GM18870 (cell line): ENCODE measurements around the gene COQ10A.
"Not testable (repeated sequence)": the region's sequence is repeated elsewhere in the genome, so short reads cannot be mapped to it uniquely, and the experiment has no call there.

Experiments used
- ATAC-seq: cut with Tn5 transposase; IDR thresholded peaks from one replicate; pipeline ENCODE4 v1.9.1; 2021; ENCODE audit warnings: moderate library complexity; ENCODE audit not compliant: unreplicated experiment

The COQ10A gene

DNA sequence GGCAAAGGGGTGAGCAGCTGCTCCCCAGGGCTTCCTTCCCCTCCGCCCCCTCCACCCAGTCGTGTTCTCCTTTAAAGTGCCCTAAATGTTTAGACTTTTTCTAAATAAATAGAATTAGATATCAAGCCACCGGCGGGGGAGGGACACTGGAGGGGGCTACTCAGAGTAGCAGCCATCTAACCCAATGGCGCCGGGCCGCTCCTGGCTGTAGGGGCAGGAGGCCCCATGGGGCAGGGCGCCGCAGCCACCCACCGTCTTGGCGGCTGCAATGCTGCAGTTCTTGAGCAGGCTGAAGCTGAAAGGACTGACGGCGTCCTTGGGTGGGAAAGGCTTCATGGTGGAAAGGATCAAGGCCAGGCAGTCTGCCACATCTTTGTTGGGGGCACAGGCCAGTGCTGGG lies 23.8 kb upstream of the COQ10A start:
- no peak for ATAC-seq

DNA sequence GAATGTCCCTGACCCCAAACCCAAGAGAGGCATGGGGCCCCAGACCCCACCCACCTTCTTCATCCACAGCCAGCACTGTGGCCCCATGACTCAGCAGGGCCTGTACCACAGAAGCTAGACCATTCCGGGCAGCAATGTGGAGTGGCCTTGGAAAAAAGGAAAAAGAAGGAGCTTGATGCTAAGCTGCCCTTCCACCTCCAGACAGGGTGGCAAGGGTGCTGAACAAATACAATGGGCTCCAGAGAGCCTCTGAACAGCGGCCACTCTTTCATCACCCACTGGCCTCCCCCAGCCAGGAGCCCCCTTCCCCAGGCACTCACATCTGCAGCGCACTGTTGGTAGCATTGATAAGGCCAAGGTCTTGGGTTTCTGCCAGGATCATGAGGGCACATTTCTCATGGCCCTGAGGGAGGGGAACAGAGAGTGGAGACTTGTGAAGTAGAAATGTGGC lies 23.0 kb upstream of the COQ10A start:
- no peak for ATAC-seq

DNA sequence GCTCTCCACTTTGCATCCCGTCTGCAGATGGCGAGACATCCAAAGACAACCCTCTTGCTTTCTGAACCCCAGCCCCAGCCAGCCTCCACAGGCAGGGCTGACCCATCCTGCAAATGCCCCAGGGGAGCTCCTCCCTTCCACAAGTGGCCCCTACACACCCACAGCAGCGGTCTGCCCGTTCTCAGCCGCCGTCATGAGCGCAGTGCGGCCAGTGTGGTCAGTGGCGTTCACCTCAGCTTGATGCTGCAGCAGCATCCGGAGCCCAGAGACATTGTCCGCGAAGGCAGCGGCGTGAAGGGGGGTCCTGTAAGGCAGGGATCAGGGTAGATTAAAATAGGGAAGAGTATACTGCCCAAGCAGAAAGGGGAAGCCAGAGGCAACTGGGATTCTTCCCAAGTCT lies 22.2 kb upstream of the COQ10A start:
- ATAC-seq, result no peak

DNA sequence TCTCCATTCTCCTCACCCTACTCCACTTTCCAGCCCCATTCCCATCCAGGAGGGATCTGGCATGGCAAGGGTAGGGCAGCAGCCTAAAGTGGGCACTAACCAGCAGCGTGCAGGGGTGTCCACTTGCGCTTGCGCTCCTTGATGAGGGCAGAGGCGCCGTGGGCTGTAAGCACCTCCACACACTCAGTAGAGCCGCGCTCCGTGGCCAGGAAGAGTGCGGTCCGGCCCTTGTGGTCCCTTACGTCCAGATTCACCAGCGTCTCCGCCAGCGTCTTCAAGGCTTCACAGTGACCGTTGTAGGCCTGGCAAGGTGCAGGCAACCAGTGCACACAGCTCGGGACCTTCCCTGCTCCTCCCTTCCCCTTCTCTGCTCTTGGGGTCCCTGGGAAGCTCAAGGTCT lies 18.8 kb upstream of the COQ10A start:
- no peak for ATAC-seq

DNA sequence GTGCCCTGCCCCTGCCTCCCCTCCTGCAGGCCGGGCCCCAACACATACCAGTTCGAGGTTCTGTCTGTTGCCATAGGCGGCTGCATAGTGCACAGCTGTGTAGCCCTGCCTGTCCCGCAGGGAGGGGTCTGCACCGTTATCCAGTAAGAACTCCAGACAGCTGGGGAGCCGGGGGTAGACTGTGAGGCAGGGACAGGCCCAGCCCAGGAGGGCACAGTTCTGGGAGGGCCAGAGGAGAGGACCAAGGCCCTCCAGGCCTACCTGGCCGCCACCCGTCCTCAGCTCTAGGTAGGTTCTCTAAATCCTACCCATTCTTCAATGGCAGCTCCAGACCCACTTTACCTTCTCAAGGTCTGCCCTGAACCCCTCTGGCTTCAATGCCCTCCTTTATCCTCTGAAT lies 18.0 kb upstream of the COQ10A start:
- ATAC-seq, result no peak

DNA sequence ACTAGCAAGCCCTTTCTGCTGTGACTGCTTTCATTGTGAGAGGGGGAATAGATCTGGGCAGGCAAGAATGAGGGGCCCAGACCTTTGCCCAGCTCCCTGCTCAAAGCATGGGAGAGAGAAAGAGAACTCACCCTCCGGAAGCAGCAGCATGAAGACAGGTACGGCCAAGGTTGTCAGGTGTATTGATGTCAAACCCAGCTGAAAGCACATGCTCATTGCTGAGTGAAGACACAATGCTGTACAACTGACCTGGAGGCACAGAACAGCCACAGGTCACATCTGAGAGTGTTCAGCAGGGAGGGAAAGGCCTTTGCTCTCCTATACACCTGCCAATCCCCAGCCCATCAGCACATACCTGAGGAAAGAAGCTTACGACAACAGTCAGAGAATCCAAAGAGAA lies 14.1 kb upstream of the COQ10A start:
- ATAC-seq, result no peak

DNA sequence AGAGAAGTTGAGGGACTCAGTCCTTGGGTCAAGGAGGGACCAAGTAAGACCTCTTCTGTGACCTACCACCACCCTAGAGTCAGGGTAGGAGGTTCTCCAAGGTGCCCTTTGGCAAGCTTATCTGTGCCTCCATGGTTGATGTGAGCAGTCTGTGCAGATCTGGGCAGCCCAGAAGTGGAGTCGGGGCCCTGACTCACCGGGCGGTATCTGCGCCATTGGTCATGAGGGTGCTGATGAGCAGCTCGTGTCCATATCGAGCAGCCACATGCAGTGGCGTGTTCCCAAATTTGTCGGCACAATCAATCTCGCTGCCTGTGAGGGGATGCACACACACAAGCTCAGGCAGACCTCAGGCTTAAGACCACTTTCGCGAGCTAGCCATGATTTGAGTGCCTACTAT lies 13.7 kb upstream of the COQ10A start:
- no peak for ATAC-seq

DNA sequence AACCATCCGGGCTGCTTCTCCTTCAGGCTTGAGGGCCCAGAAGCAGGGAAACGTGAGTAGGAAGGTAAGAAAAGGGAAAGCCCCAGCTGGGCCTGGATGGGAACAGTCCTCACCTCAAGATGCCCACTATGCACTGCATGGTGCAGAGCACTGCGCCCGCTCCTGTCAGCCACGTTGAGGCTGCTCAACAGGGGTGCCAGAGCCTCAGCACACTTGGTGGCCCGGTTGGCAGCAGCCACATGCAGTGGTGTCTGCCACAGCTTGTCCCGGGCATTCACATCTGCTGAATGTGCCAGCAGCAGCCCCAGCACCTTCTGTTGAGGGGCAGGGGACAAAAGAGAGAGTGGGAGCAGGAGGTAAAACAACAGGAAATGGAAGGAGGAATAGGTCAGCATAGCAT lies 11.1 kb upstream of the COQ10A start:
- ATAC-seq, result no peak

DNA sequence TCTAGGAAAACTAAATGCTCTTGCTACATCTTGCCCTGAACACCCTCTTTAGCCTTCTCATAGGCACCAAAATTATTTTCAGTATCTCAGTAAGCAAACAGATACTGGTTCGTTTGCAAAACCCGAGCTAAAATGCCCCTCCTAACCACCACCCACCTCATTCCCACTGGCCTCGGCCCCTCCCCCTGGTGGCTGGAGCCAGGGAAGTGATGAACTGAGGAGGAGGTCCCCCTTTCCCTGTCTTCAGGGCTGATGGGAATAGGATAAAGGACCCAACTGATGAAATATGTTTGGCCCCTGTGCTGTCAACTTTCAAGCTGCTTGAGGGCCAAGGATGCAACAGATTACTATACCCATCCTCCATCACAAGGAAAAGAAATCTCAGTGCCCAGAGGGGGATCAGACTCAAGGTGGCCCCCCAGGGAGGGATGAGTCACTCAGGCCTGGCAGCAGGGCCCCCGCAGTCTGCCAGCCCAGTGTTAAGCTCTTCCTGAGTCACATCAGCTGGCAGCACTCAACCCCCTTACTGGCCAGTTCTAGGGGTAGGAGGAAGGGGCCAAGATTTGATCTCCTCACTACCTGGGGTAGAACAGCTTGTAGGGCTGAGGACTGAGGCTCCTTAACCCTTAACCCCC lies 10.3 kb upstream of the COQ10A start:
- ATAC-seq, result no peak

DNA sequence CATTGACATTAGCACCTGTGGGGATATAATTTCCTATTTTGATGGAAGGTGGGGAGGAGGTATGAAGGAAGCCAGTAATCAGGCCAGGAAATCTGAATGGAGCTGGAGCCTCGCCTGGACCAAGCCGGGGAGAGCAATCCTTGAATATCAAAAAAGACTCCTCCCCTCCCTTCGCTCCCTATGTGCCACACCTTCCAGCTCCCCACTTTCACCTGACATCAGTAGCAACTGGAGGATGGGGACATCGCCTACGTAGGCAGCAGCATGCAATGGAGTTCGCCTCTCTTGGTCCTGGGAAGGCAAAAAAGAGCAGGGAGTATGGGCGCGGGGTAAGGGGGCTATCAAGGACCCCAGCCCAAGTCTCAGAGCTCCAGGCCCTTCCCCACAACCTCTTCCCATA lies 9.7 kb upstream of the COQ10A start:
- ATAC-seq, result no peak

DNA sequence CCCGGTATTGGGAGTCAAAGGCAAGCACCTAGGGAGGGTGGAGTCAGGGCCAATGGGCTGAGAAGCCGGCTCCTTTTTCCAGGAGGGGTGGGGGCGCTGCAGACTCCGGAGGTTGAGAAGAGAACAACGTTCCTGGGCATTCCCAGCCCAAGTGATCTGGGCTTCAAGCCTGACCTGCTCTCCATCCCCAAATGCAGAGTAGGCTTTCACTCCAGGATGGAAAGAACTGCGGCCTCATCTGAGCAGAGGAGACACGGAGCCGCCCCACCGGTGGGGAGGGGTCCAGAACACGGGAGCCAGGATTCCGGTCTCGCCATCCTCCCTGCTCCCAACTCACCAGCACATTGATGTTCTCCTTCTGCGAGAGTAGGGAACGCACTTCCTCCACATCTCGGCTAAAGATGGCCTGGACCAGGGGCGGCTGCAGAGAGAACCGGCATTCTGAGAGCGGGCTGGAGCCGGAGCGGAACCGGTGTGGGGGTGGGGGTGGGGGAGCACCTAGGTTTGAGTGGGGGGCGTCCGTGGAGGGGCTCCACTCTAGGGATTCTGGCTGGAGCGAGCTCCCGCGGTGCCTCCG lies 9.2 kb upstream of the COQ10A start:
- ATAC-seq, result no peak

DNA sequence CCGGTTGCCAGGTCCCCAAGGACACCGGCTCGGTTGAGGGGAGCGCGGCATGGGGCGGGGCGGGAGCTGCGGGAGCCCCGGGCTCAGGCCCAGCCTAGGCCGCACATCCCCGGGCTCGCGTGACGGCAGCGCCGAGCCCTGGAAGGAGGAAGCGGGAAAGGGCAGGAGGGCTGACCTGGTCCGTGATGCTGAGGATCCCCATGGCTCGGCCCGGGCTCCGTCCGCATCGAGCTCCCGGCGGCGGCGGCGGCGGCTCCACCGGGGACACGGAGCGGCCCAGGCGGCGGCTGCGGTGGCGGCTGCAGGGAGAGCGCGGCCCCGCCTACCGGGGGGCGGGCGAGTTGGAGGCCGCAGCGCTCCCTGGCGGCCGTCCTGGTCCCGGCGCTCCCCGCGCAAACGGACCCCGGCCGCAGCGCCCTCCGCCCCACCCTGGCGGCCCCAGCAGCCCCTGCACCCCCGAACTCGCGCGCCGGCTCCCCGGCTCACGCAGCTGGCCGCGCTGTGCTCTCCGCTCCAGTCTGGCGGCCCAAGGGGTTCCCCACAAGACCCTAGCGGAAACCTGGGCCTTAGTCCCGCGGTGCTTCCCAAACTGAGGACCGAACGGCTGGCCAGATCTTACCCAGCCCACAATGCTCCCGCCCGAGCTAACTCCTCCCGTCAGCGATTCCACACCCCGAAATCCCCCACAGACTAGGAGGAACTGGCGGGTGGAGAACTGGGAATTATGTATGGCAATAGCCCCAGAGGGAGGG lies 8.5 kb upstream of the COQ10A start, which contains the start of gene ANKRD52:
TSS of gene ANKRD52 (minus strand) at position 317 of the 752 bp plus-strand sequence. CDS start at position 202, 115 bp downstream.
- peak; percentile 62 for ATAC-seq

DNA sequence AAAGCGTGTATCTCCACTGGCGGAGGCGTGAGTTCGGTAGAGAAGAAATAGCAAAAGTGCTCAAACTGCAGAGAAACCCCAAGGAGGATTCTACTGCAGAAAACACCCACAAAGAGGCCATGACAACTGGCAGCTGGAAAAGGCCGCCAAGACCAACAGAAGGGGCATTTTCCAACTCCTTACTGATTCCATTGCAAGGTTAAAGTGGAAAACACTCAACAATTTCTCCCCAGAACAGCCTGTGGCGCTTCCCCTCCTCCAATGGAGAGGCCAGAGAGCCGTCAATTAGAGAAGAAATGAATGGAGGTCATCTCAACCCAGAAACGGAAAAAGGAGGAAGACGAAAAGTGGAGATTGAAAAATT lies 7.9 kb upstream of the COQ10A start:
- no peak for ATAC-seq

DNA sequence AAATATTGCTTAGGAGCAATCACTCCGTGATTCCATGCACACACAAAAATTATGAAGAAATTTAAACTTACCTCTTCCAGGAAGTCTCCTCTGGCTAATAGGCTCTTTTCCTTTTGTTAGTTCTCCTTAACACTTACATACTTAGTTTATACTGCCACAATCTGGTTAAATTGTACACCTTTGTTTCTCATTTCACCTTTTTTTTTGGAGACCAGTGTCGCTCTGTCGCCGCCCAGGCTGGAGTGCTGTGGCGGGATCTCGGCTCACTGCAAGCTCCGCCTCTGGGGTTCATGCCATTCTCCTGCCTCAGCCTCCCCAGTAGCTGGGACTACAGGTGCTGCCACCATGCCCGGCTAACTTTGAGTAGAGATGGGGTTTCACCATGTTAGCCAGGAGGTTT lies 6.4 kb upstream of the COQ10A start:
- ATAC-seq, result no peak

DNA sequence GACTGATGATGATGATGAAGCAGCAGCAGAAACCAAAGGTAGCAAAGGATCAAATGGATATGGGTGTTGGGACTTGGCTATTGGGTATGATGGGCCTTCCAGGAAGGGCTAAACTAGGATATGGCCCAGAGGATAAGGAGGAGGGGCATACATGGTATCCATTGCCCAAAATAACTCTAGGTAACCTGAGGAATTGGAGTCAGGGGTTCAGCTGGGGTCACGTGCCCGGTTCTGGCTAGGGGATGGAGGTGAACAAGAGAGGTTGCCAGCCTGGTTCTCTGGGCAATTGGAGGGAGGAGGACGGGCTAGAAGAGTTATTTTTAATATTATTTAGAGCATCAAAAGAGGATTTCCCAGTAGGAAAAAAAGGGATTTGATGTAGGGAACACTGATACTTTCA lies 5.8 kb upstream of the COQ10A start:
- ATAC-seq, result no peak

DNA sequence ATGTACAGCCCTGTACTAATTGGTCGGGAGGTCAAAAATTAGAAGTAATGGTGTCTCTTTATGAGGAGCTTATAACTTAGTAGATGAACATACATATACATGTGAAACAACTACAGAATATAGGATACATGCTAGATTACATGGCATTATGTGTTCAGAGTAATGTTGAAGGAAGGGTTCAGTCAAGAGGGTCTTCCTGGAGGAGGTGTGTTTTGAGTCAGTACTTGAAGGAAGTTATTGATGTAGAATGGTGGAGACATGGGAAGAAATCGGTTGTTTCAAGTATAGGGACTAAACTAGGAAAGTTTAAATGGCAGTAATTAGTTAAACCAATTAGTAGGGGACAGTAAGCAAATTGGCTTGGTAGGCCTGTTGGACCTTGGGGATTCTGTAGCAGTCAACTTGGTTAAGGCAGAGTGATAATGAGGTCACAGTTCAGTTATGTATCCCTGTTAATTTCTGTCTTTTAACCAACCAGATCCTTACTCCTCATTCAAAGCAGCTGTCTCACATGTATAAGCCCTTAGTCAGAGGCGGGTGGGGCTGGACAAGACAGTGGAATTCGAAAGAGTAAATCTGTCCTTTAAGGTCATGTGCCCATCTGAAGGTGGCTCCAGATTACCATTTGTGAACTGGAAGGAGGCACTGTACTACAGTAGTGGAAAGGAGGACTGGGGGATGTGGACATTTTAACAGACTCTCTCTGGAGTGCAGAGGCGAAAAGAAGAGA lies 5.1 kb upstream of the COQ10A start:
- ATAC-seq, result no peak

DNA sequence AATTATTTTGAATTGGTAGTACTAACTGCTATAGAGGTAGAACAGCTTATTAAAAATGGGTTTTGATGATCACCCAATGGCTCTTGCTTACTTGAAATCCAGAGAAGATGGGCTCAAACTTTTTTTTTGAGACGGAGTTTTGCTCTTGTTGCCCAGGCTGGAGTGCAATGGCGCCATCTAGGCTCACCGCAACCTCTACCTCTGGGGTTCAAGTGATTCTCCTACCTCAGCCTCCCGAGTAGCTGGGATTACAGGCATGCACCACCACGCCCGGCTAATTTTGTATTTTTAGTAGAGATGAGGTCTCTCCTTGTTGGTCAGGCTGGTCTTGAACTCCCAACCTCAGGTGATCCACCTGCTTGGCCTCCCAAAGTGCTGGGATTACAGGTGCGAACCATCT lies 3.8 kb upstream of the COQ10A start:
- ATAC-seq, result not testable (repeated sequence)

DNA sequence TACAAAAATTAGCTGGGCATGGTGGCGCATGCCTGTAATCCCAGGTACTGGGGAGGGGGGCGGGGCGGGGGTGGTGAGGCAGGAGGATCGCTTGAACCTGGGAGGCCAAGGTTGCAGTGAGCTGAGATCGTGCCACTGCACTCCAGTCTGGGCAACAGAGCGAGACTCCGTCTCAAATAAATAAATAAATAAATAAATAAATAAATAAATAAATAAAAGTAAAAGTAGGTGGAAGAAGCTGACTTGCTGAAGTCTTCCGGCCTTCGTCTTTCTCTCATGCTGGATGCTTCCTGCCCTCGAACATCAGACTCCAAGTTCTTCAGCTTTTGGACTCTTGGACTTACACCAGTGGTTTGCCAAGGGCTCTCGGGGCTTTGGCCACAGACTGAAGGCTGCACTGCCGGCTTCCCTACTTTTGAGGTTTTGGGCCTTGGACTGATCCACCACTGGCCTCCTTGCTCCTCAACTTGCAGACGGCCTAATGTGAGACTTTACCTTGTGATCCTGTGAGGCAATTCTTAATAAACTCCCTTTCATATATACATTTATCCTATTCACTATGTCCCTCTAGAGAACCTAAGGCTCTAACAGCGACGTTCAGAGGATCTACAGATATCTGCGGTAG lies 562 bp upstream of the COQ10A start:
- ATAC-seq, result not testable (repeated sequence)

DNA sequence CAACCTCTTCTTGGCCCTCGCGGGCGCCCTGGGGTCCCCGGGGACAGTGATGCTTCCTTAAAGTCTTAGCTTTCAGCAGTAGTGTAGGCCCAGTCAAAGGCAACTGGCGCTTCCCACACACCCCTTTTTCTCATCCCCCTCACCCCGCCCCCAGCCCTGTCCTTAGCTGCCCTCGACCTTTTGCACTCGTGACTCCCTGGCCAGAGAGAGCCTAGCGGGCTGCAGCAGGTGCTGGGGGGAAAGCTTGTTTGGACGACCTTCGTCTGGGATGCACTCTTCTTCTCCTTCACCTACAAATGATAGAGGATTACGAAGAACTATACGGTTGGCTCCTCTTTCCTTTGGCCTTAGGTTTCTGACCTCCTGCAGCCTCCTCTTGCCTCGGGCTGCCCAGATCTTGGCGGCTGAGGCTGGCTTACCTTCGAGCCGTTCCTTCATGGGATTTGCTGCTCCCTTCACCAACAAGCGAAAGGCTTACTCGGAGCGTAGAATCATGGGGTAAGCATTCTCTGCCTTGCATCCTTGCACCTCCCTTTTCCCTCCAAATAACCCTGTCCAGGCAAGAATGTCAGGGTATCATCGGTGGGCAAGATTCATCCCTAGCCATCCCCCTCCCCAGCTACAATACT lies 815 bp downstream of the COQ10A start:
- ATAC-seq, result peak; percentile 16

DNA sequence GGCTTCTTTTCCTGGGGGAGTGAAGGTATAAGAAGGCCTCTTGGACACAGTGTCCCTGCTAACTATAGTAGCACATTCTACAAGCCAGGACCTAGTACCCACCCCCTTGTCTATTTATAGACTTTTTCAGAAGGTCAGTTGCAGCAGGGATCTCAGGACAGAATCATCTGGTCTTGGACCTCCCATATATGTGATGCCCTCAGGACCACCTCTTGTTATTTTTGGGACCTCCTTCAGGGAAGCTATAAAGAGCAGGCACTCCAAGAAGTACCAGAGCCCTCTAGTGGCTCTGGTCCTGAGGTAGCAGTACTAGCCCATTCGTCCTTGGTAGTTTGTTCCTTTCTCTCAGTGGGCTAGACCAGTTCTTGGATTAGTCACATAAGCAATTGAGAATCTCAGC lies 4.3 kb downstream of the COQ10A start:
- no peak for ATAC-seq

DNA sequence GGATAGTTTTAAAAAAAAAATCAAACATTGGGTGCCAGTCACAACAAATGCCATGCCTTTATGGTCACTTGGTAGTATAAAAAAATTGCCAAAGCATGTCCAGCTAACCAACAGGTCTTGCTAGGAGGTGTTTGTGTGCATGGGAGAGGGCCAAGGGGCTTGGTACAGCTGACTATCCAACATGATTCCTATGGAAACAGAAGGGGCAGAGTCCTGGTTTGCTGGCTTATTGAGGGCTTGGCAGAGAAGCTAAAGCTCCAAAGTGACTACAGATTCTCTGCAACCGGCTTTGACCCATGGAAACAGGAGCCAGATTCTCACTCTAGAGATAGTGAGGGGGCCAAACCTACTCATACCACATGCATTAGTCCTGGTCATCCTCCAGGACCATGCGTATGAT lies 5.7 kb downstream of the COQ10A start:
- not testable (repeated sequence) for ATAC-seq
